HepG2 (cell line): Measurements from ENCODE around the gene ULK4. TPM values are rescaled to one million over a fixed set of nuclear protein-coding genes. Genes with fewer than 3 reads are reported as not detected.

ENCODE experiments used
- SATB2 ChIP-seq: sonication (generic); formaldehyde crosslinking; IDR thresholded peaks from 2 replicates; pipeline ENCODE4 v1.5.0; 2020; ENCODE audit warnings: missing genetic modification reagents
- polyA plus RNA-seq, 8 experiments: library from polyadenylated mRNA; depleted of rRNA in 3 of 8; stranded (reverse) in 7 of 8; unstranded in 1 of 8; fragments of >200 nt; fragmentation: Illumina TruSeq in 4 of 8; extraction: Trizol in 4 of 8; gene quantifications; 2 replicates each; pipeline versions ENCODE4 v1.2.1 to v1.2.3, GENCODE V29; 2011 to 2016; ENCODE audit warnings: low read depth in 4 of 8, missing spikeins in 1 of 8, mixed read lengths in 1 of 8; ENCODE audit not compliant: insufficient read depth in 1 of 8
- total RNA-seq, 5 experiments: library from RNA; depleted of rRNA; stranded (reverse); fragments of >200 nt; fragmentation: Illumina TruSeq; extraction: Trizol; gene quantifications; 2 replicates each; pipeline ENCODE4 v1.2.3, GENCODE V29; 2016; ENCODE audit warnings: low read depth in 1 of 5
- TF ChIP-seq, protein P1 (sequence below): fragments of 450-650 bp; IDR thresholded peaks from 2 replicates; pipeline ENCODE4 v1.6.1; 2017
- TF ChIP-seq, protein P2 (sequence below): sonication (generic); formaldehyde crosslinking; IDR thresholded peaks from 2 replicates; pipeline ENCODE4 v1.5.1; 2020; ENCODE audit warnings: mild to moderate bottlenecking, missing genetic modification reagents, borderline replicate concordance
- TF ChIP-seq, protein P3 (sequence below): IDR thresholded peaks from 2 replicates; pipeline ENCODE4 v1.6.1; 2016
- TF ChIP-seq, protein P4 (sequence below): sonication (generic); formaldehyde crosslinking; IDR thresholded peaks from 2 replicates; pipeline ENCODE4 v1.5.0; 2020; ENCODE audit warnings: mild to moderate bottlenecking, missing genetic modification reagents, borderline replicate concordance

Gene ULK4
- total and polyA plus RNA-seq, 2 of the 13 experiments (the other 11 are each of a cell fraction or from before 2014, with no cell fraction given), result 6.7 to 11.8 TPM

DNA sequence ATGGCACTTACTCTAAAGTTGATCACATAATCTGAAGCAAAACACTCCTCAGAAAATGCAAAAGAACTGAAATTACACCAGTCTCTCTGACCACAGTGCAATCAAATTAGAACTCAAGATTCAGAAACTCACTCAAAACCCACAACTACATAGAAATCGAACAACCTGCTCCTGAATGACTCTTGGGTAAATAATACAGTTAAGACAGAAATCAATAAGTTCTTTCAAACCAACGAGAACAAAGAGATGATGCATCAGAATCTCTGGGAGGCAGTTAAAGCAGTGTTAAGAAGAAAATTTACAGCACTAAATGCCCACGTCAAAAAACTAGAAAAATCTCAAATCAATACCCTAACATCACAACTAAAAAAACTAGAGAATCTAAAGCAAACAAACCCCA lies 535.4 kb downstream of the ULK4 start (continued):
- TF ChIP-seq, protein P1, sequence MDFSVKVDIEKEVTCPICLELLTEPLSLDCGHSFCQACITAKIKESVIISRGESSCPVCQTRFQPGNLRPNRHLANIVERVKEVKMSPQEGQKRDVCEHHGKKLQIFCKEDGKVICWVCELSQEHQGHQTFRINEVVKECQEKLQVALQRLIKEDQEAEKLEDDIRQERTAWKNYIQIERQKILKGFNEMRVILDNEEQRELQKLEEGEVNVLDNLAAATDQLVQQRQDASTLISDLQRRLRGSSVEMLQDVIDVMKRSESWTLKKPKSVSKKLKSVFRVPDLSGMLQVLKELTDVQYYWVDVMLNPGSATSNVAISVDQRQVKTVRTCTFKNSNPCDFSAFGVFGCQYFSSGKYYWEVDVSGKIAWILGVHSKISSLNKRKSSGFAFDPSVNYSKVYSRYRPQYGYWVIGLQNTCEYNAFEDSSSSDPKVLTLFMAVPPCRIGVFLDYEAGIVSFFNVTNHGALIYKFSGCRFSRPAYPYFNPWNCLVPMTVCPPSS, result no peak
- TF ChIP-seq, protein P2, sequence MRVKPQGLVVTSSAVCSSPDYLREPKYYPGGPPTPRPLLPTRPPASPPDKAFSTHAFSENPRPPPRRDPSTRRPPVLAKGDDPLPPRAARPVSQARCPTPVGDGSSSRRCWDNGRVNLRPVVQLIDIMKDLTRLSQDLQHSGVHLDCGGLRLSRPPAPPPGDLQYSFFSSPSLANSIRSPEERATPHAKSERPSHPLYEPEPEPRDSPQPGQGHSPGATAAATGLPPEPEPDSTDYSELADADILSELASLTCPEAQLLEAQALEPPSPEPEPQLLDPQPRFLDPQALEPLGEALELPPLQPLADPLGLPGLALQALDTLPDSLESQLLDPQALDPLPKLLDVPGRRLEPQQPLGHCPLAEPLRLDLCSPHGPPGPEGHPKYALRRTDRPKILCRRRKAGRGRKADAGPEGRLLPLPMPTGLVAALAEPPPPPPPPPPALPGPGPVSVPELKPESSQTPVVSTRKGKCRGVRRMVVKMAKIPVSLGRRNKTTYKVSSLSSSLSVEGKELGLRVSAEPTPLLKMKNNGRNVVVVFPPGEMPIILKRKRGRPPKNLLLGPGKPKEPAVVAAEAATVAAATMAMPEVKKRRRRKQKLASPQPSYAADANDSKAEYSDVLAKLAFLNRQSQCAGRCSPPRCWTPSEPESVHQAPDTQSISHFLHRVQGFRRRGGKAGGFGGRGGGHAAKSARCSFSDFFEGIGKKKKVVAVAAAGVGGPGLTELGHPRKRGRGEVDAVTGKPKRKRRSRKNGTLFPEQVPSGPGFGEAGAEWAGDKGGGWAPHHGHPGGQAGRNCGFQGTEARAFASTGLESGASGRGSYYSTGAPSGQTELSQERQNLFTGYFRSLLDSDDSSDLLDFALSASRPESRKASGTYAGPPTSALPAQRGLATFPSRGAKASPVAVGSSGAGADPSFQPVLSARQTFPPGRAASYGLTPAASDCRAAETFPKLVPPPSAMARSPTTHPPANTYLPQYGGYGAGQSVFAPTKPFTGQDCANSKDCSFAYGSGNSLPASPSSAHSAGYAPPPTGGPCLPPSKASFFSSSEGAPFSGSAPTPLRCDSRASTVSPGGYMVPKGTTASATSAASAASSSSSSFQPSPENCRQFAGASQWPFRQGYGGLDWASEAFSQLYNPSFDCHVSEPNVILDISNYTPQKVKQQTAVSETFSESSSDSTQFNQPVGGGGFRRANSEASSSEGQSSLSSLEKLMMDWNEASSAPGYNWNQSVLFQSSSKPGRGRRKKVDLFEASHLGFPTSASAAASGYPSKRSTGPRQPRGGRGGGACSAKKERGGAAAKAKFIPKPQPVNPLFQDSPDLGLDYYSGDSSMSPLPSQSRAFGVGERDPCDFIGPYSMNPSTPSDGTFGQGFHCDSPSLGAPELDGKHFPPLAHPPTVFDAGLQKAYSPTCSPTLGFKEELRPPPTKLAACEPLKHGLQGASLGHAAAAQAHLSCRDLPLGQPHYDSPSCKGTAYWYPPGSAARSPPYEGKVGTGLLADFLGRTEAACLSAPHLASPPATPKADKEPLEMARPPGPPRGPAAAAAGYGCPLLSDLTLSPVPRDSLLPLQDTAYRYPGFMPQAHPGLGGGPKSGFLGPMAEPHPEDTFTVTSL (CRISPR knock-in tag), result peak; percentile 47; the same call in 1 of the 2 replicates
- TF ChIP-seq SATB2 (CRISPR knock-in tag), result no peak
- TF ChIP-seq, protein P3, sequence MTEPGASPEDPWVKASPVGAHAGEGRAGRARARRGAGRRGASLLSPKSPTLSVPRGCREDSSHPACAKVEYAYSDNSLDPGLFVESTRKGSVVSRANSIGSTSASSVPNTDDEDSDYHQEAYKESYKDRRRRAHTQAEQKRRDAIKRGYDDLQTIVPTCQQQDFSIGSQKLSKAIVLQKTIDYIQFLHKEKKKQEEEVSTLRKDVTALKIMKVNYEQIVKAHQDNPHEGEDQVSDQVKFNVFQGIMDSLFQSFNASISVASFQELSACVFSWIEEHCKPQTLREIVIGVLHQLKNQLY, result no peak
- TF ChIP-seq, protein P4, sequence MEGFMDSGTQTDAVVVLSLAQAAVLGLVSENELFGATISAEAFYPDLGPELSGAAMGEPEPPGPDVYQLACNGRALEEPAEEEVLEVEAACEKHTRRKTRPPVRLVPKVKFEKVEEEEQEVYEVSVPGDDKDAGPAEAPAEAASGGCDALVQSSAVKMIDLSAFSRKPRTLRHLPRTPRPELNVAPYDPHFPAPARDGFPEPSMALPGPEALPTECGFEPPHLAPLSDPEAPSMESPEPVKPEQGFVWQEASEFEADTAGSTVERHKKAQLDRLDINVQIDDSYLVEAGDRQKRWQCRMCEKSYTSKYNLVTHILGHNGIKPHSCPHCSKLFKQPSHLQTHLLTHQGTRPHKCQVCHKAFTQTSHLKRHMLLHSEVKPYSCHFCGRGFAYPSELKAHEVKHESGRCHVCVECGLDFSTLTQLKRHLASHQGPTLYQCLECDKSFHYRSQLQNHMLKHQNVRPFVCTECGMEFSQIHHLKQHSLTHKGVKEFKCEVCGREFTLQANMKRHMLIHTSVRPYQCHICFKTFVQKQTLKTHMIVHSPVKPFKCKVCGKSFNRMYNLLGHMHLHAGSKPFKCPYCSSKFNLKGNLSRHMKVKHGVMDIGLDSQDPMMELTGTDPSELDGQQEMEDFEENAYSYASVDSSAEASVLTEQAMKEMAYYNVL (CRISPR knock-in tag), result no peak
